Fibroblast of lung (primary cell): ENCODE measurements around the gene MEIS2. TPM values are rescaled to one million over a fixed set of nuclear protein-coding genes. Genes with fewer than 3 reads are reported as not detected.

Experiments
- DNase-seq, 2 donors: peaks; one replicate each; pipeline versions ENCODE4 v3.0.0 to v3.0.0-alpha.2; 2010; ENCODE audit warnings: low read depth in 2 of 2
- H2AFZ ChIP-seq: 2 replicates; pipeline ENCODE4 v1.5.1; 2012; ENCODE audit warnings: low read length, control low read depth, inconsistent platforms
- H3K27ac ChIP-seq: 2 replicates; pipeline ENCODE4 v1.5.1; 2011; ENCODE audit warnings: low read length, control low read depth; ENCODE audit not compliant: insufficient read depth
- H3K27me3 ChIP-seq: 2 replicates; pipeline ENCODE4 v1.5.1; 2011; ENCODE audit warnings: mild to moderate bottlenecking, low read length; ENCODE audit not compliant: control insufficient read depth, insufficient read depth
- H3K36me3 ChIP-seq: 2 replicates; pipeline ENCODE4 v1.5.1; 2011; ENCODE audit warnings: low read length; ENCODE audit not compliant: control insufficient read depth, insufficient read depth
- H3K4me1 ChIP-seq: 2 replicates; pipeline ENCODE4 v1.5.1; 2011; ENCODE audit warnings: low read length; ENCODE audit not compliant: control insufficient read depth, insufficient read depth; ENCODE audit errors: extremely low read depth
- H3K4me2 ChIP-seq: 2 replicates; pipeline ENCODE4 v1.5.1; 2011; ENCODE audit warnings: low read length, control low read depth; ENCODE audit not compliant: insufficient read depth; ENCODE audit errors: extremely low read depth
- H3K4me3 ChIP-seq, 4 experiments: fragments of 200-600 bp in 1 of 4; sonication (generic) in 1 of 4; replicated peaks in 1 of 4; 2 replicates each; pipeline ENCODE4 v1.5.1; 2011 to 2016; ENCODE audit warnings: low read length in 4 of 4, low read depth in 3 of 4, mild to moderate bottlenecking in 3 of 4, control low read depth in 2 of 4, inconsistent platforms in 1 of 4, mixed read lengths in 1 of 4; ENCODE audit not compliant: insufficient read depth in 1 of 4; ENCODE audit errors: control extremely low read depth in 1 of 4
- H3K79me2 ChIP-seq: 2 replicates; pipeline ENCODE4 v1.5.1; 2012; ENCODE audit warnings: mild to moderate bottlenecking, low read length, inconsistent platforms; ENCODE audit not compliant: control insufficient read depth, insufficient read depth
- H3K9ac ChIP-seq: 2 replicates; pipeline ENCODE4 v1.5.1; 2011; ENCODE audit warnings: mild to moderate bottlenecking, low read length, control low read depth; ENCODE audit not compliant: insufficient read depth
- H3K9me3 ChIP-seq: 2 replicates; pipeline ENCODE4 v1.5.1; 2012; ENCODE audit warnings: low read depth, low read length; ENCODE audit not compliant: control insufficient read depth, insufficient read depth
- H4K20me1 ChIP-seq: 2 replicates; pipeline ENCODE4 v1.5.1; 2011; ENCODE audit warnings: low read length; ENCODE audit not compliant: control insufficient read depth, insufficient read depth; ENCODE audit errors: extremely low read depth
- CTCF ChIP-seq, 2 donors: IDR thresholded peaks in 1 of 2; conservative IDR thresholded peaks in 1 of 2; 1 replicate in 1 of 2; 2 replicates in 1 of 2; pipeline ENCODE4 v1.5.1; 2011 to 2012; ENCODE audit warnings: low read length in 2 of 2, control low read depth in 1 of 2, inconsistent platforms in 1 of 2, low read depth in 1 of 2, mild to moderate bottlenecking in 1 of 2
- EZH2 ChIP-seq: IDR thresholded peaks from 2 replicates; pipeline ENCODE4 v1.5.1; 2012; ENCODE audit warnings: low read length, control low read depth, mild to moderate bottlenecking; ENCODE audit errors: missing control alignments
- polyA plus RNA-seq, 2 donors: library from polyadenylated mRNA; depleted of rRNA in 1 of 2; stranded (reverse) in 1 of 2; unstranded in 1 of 2; fragments of >200 nt; gene quantifications; 2 replicates each; pipeline ENCODE4 v1.2.1, GENCODE V29; 2011 to 2012; ENCODE audit warnings: missing spikeins in 1 of 2
- total RNA-seq: library from RNA; depleted of rRNA; stranded (reverse); fragments of >200 nt; gene quantifications from 2 replicates; pipeline ENCODE4 v1.2.1, GENCODE V29; 2014

MEIS2 gene
- total and polyA plus RNA-seq, 2 donors (not counting 1 experiment from before 2014, with no cell fraction given) = 31.0 to 37.1 TPM

DNA sequence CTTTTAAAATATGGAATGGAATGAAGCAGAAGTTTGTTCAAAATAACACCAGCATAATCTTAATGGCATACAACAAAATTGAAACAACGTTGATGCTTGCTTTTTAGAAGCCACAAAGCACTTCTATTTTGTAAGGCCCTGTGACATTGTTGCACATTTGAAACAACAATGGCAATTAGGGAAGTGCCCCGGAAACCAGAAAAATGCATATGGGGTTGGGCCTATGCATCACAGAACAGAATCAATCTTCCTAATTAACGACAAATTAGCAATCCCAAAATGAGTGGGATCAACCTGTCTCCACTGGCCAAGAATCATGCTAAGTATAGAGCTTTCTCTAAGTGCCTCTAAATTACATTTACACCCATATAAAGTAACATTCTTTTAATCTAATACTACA is 168.9 kb downstream of the MEIS2 start:
- TF ChIP-seq EZH2 = no peak
- no peaks in the 10 kb centered on the region for H3K36me3 ChIP-seq

GRCh38 chr15:36926427-36926825 is 173.9 kb downstream of the MEIS2 start:
- Histone ChIP-seq H3K79me2 (no peaks in the 10 kb centered on the region), H3K4me3 (no peak overlapping the region), H3K27ac (no peak overlapping the region), H3K36me3 (no peaks in the 10 kb centered on the region), H3K27me3 (no peaks in the 10 kb centered on the region), H3K4me1 (no peaks in the 10 kb centered on the region), H4K20me1 (no peaks in the 10 kb centered on the region), H2AFZ (no peak overlapping the region), H3K9ac (no peak overlapping the region), H3K4me2 (no peak overlapping the region), H3K9me3 (no peaks in the 10 kb centered on the region)
- TF ChIP-seq EZH2 (no peak), CTCF (conservative IDR thresholded peaks at IDR 0.05 in 1 of 2, IDR thresholded peaks at IDR 0.05 in 1 of 2; ENCODE audit: low read depth in 1 of 2, low read length in 2 of 2) (no peak)
- DNase-seq = no peak

More for the DNA sequence above, 168.9 kb downstream of the MEIS2 start:
- Histone ChIP-seq H3K4me2 (no peak overlapping the region), H3K4me3 (no peak overlapping the region), H3K9ac (no peak overlapping the region), H3K27ac (no peak overlapping the region), H3K9me3 (no peaks in the 10 kb centered on the region), H4K20me1 (no peaks in the 10 kb centered on the region), H3K4me1 (no peaks in the 10 kb centered on the region), H2AFZ (no peak overlapping the region), H3K79me2 (no peaks in the 10 kb centered on the region), H3K27me3 (no peaks in the 10 kb centered on the region)
- DNase-seq = no peak

DNA sequence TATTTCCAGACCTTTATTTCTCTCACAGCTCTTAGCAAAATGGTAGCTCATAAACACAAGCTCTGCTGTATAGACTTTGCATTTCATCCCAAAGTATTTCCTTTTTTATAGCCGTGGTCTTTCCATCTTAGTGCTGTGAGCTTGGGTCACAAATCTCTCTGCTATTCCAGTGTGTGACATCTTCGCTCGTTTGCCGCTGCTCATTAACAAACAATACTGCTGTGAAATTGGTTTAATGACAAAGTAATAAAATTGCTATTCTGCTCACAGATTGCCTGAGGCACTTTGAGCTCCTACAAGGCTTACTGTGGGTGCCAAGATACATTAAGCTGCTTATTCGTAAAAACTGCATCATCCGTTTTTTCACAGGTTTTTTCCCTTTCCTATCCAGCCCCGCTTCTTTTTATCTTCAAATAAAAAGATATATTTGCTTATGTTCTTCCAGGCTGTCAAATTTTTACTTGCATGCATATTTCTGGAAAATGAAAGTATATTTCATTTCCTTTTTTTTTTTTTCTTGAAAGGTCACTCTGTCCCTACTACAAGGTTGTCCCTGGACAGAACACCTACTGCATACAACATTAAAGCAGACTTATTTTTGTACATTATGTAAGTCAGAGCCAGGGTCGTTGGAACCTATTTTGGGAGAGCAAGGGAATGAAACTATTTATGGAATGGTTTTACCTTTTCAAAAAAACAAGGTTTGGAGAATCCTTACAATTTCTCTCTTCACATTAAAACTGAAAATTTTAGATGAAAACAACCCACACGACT is 174.5 kb downstream of the MEIS2 start:
- Histone ChIP-seq H4K20me1 (no peaks in the 10 kb centered on the region), H3K36me3 (no peaks in the 10 kb centered on the region), H2AFZ (no peak overlapping the region), H3K4me2 (no peak overlapping the region), H3K9ac (no peak overlapping the region), H3K4me3 (no peak overlapping the region), H3K4me1 (no peaks in the 10 kb centered on the region), H3K27me3 (no peaks in the 10 kb centered on the region), H3K27ac (no peak overlapping the region), H3K9me3 (no peaks in the 10 kb centered on the region), H3K79me2 (no peaks in the 10 kb centered on the region)
- no peak for TF ChIP-seq EZH2
- TF ChIP-seq CTCF (conservative IDR thresholded peaks at IDR 0.05 in 1 of 2, IDR thresholded peaks at IDR 0.05 in 1 of 2; ENCODE audit: low read depth in 1 of 2, low read length in 2 of 2) = no peak
- DNase-seq = no peak
